Testis (tissue), 2 donors: ENCODE measurements around the gene ABCA4.

Experiments
- POLR2A ChIP-seq: fragments of 450-650 bp; IDR thresholded peaks from one replicate; pipeline ENCODE4 v1.6.1; 2017; ENCODE audit warnings: antibody characterized with exemption, mild to moderate bottlenecking, moderate library complexity
- TF ChIP-seq, protein P1 (sequence below), 3 experiments: fragments of 450-650 bp in 2 of 3; fragments of 200-600 bp in 1 of 3; sonication (generic) in 1 of 3; IDR thresholded peaks; one replicate each; pipeline ENCODE4 v1.5.1; 2016 to 2019; ENCODE audit warnings: antibody characterized with exemption in 3 of 3, mild to moderate bottlenecking in 2 of 3, moderate library complexity in 1 of 3

DNA sequence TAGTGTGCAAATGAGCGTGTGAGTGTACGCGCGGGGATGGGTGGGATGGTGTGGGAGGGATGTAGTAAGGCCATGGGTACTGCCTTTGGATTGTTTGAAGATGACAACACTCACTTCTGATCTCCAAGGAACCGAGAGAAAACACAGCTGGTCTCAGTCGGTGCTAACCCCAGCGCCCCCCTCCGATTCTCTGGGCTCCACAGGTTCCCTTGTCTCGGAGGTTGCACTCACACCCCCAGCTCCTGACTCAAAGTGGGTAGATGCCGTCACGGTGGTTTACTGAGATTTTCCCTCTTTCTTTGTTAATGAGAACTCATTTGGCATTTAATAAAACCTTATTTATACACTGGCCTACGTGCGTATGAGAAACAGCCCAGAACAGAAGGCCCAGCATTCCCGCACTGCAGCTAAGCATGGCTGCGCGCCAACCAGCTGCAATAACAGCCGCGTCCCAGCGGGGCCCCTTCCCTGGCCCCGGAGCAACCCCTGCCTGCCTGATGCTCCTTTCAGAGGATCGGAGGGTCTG is 25.8 kb downstream of the ABCA4 start:
- TF ChIP-seq POLR2A: no peak
- TF ChIP-seq, protein P1, sequence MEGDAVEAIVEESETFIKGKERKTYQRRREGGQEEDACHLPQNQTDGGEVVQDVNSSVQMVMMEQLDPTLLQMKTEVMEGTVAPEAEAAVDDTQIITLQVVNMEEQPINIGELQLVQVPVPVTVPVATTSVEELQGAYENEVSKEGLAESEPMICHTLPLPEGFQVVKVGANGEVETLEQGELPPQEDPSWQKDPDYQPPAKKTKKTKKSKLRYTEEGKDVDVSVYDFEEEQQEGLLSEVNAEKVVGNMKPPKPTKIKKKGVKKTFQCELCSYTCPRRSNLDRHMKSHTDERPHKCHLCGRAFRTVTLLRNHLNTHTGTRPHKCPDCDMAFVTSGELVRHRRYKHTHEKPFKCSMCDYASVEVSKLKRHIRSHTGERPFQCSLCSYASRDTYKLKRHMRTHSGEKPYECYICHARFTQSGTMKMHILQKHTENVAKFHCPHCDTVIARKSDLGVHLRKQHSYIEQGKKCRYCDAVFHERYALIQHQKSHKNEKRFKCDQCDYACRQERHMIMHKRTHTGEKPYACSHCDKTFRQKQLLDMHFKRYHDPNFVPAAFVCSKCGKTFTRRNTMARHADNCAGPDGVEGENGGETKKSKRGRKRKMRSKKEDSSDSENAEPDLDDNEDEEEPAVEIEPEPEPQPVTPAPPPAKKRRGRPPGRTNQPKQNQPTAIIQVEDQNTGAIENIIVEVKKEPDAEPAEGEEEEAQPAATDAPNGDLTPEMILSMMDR (IDR thresholded peaks at IDR 0.05): no peak
